HG03457 (cell line): Measurements from ENCODE around the gene ADAMTS2.

Source experiments
- ATAC-seq: cut with Tn5 transposase; IDR thresholded peaks from one replicate; pipeline ENCODE4 v1.9.1; 2021; ENCODE audit warnings: moderate number of reproducible peaks; ENCODE audit not compliant: unreplicated experiment

The ADAMTS2 gene

DNA sequence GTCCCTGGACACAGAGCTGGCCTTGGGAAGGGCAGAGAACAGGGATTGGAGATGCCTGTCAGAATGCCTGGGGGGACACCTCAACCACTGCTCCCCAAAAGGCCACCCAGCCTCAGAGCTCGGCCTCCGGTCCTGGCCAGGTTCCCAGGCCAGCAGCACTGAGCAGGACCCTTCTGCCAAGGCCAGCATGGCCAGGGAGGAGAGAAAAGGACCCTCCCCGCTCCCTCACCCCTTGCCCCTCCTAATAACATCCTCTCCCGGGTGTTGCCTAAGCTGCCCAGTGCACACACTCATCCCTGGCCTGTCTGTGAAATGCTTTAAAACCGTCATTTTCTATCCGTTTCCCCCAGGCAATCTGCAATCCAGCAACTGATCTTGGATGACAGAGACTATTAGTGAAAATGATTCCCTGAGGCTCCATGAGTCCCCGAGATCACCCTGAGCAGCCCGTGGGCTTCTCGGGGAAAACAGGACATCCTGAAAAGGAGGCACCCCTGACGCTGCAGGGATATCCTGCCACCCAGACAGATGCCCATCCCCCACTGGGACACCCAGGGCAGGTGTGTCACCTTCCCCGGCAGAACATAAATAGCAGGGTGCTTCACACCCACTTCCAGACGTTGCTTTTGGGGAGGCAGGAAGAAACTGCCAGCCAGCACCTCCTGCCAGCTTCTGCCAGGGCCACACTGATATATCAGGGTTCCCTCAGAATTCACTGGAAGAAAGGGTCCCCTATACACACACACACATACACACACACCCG is 75.3 kb downstream of the ADAMTS2 start:
- ATAC-seq, result no peak

GRCh38 chr5:179268966-179269693 is 76.1 kb downstream of the ADAMTS2 start:
- ATAC-seq, result no peak

- ATAC-seq, result no peak
Observed at GRCh38 chr5:179268399-179268952, 76.8 kb downstream of the ADAMTS2 start.

GRCh38 chr5:179267671-179268083 is 77.6 kb downstream of the ADAMTS2 start:
- no peak for ATAC-seq

- ATAC-seq, result no peak
Observed at GRCh38 chr5:179267071-179267670, 78.1 kb downstream of the ADAMTS2 start.

DNA sequence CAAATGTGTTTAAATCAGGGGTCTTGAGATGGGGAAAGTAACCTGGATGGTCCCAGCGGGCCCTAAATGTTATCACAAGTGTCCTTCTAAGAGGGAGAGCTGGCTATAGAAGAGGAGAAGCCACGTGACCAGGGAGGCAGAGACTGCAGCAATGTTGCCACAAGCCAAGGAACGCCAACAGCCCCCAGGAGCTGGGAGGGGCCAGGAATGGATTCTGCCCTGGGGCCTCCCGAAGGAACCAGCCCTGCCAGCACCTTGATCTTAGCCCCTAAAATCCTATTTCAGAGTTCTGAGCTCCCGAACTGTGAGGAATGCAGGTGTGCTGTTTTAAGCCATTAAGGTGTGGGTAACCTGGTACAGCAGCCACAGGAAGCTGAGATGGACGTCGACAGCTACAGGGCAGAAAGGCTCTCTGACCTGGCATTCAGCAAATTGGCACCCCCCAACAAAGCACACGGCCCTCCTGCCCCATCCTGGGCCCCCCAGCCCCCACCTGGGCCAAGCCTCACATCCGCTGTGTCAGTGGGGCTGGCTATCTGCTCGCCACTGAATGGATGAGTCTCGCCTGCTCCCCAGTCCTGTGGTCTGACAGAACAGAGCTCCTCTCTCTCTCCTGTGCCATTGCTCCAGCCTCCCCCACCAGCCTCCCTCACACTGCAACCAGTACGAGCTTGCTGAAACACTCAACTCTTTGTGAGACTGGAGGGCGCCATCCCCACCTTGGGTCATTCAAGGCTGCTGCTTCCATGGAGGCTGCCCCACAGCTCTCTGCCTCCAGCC is 78.8 kb downstream of the ADAMTS2 start:
- no peak for ATAC-seq

GRCh38 chr5:179265514-179266290 is 79.6 kb downstream of the ADAMTS2 start:
- no peak for ATAC-seq

DNA sequence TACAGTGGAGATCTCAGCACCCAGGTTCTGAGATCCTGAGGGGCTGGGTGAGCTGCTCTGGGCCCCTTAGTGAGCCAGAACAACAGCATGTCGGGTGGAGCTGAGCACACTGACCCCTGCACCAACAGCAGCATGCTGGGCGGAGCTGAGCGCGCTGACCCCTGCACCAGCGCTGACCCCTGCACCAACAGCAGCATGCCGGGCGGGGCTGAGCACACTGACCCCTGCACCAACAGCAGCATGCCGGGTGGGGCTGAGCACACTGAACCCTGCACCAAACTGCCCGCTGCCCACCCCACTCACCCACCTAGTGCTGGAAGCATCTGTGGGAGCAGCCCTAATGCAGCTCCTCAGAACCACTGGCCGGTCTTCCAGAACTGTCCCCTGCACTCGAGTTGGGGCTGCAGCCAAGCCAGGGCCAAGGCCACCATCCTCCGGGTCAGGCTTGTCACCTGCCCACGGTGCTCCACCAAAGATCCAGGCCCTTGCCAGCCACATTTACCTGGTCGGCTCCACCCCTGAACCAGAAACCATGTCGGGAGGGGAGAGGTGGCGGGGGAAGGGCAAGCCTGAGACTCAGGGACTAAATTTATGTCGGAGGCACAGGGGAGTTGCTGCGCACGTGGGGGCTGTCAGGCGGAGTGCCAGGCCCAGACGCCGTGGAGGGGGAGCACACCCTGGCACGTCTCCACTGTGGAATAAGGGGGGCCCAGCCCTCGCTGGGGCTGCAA is 80.3 kb downstream of the ADAMTS2 start:
- ATAC-seq, result no peak

DNA sequence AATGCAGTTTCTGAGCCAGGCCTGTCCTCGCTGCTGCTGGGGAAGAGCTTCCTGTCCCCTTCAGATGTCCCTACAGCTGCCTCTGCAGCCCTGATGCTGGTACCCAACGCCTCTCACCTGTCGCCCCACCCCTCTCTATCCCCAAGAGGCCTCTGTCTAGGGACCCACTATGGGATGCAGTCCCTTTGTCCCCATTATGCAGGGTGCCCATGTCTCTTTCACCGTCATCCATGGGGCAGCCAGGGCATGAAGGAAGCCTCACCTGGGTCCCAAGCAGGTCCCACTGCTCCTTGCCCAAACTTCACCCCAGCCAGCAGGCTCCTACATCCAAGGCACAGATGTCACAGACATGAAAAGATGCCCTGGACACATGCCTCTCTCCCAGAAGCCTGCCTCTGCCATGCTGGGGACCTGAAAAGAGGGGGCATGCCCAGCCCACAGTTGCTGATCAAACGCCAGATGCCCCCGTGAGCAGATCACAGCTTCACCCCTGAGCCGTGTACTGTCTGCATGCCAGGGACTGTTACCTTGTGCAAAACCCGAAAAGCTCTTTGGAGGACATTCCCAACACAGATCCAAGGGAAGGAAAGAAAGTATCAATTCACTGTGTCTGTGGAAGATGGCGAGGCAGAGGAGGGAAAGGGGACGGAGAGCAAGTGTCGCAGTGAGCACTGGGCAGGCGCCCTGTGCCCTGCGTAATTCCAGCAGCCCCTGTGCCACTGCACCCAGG is 81.0 kb downstream of the ADAMTS2 start:
- no peak for ATAC-seq

GRCh38 chr5:179263391-179264052 is 81.7 kb downstream of the ADAMTS2 start:
- no peak for ATAC-seq

DNA sequence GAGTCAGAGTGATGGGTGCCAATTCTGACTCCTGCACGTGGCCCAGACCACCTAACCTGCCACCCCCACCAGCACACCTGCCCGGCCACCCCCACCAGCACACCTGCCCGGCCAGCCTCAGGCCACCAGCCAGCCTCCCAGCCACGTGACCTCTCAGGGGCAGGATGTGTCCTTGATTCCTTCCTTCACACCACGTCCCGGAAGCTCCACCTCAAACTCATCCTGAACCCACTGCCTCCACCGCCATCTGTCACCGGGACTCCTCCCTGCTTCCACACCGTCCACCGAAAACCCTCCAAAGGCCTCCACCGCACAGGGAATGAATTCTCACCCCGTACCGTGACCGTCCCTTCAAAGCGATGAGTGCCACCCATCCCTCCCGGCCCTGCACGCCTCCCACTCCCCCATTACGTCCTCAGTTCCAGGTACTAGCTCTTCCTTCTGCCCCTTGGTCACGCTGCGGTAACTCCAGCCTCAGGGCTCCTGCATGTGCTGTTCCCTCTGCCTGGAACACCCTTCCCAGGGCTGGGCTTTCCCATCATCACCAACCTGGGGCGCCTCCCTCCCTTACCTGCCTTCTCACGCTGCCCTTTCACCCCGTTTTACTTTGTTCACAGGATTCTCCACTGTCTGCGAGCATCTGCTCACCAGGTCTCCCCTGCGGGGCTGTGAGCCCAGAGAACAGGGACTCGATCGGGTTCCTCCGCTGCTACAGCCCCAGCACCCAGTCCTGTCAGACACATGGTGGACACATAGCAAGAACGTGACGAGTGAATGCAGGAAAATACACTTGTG is 82.9 kb downstream of the ADAMTS2 start:
- ATAC-seq, result no peak

DNA sequence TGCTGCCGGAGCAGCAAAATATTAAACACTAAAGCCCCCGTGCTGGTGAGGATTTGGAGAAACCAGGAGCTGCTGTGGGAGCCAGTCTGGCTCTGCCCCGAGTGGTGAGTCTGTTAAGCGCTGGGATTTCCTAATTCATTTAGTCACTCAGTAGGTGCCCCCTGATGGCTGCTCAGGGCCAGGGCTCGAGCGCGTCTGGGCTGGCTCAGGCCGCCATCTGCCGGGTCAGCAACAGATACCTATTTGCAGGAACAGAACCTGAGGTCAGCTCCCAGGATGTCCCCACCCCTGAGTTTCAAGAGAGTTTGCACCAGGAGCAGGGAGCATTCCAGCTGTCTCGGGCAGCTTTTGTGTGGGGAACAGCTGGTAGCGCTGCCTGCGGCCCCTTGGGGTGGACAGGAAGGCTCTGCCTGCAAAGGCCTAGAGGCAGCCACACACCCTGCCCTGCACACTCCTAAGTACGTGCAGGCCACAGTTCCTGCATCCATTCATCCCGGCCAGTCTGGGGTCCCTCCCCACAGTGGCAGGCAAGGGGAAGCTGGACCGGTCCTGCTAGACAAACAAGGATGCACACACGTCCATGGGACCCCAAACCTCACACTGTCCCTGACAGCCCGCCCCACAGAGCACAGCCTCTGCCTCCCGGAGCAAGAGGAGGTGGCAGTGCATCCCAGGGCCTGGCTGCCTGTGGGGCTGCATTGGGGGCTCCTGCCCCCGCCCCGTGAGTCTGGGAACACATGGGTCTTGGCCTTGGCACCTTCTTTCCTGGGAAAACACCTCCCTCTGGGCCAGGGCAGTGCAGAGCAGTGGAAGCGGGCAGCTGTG is 83.7 kb downstream of the ADAMTS2 start:
- ATAC-seq, result no peak

- no peak for ATAC-seq
Observed at GRCh38 chr5:179260324-179261070, 84.8 kb downstream of the ADAMTS2 start.

DNA sequence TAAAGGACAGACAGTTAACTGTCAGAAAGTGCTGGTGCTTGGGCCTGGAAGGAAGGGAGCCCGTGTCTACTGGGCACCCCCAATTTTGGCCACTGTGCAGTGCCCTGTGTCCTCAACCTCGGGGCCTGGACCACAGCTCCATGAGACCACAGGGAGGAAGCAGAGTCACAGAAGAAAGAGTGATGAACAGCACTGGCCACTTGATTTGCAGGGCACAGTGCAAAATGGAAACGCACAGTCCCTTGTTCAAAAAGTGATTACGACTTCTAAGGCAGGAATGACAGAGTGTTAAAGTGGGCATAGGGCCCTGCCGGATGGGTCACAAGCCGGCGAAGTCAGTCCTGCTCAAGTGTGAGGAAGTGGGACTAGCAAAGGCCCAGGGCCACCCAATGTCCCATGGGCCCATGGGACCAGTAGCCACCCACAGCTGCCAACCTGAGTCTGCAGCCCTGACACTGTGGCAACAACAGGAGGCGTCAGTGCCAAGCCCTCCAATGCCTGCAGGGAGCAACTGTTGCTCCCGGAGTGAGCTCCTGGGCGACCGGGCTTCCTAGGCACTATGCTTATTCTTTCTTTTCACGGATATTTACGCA is 85.4 kb downstream of the ADAMTS2 start:
- ATAC-seq, result no peak

DNA sequence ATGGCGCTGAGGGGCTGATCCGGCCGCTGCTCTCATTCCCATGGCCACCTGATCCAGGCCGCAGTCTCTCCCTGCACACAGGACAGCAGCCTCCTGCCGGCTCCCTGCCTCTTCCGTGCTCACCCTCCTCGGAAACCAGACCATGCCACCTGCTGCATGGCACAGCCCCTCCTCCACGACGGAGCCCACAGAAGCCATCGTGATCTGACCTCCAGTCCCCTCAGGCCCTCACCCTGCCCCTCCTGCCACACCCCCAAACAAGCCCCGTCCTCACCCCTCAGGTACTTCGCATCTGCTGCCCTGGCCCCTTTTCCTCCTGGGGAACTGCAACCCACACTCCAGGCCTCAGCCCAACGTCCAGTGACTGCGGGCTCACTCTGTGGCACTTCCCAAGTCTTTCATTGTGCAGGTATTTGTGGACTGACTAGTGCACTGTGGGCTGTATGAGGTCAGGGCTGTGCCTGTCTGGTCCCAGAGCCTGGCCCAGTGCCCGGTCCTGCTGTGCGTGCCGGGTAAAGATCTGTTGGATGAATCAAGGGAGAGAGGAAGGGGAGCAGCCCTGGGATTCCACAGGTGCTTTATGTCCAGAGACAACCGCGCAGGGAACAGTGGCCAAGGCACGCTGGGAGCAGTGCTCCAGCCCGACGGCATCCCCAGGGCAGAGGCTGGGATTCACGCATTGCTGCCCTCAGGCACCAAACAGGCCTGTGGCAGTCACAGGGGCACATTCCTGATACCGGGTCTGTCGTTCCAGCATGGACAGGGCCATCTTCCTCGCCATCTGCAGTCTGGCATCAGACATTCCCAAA is 86.1 kb downstream of the ADAMTS2 start:
- ATAC-seq, result no peak
